SK-N-SH (cell line): ENCODE measurements around the gene POLN. TPM values are rescaled to one million over a fixed set of nuclear protein-coding genes. Genes with fewer than 3 reads are reported as not detected.

Experiments
- CTCF ChIA-PET: fragments of 300-600, 350-600 bp; formaldehyde crosslinking; extraction: SDS; loops from one replicate; lab custom pipeline; 2021; lab: Yijun Ruan, JAX
- POLR2A ChIA-PET: fragments of 350-600 bp; sonication (Branson Sonifier 250); formaldehyde crosslinking; extraction: SDS; loops from one replicate; lab custom pipeline; 2020; ENCODE audit warnings: antibody characterized with exemption, inconsistent platforms; lab: Yijun Ruan, JAX
- DNase-seq: peaks from one replicate; pipeline ENCODE4 v3.0.0; 2012
- H2AFZ ChIP-seq: fragments of 200-600 bp; sonication (generic); 2 replicates; pipeline ENCODE4 v1.8.1; 2016; ENCODE audit warnings: antibody characterized with exemption, mild to moderate bottlenecking, low read depth
- H3F3A ChIP-seq: fragments of 200-600 bp; sonication (generic); replicated peaks from 2 replicates; pipeline ENCODE3; 2016; ENCODE audit warnings: antibody characterized with exemption, mild to moderate bottlenecking; ENCODE audit not compliant: insufficient read depth
- H3K27ac ChIP-seq, 2 experiments: fragments of 200-500 bp in 1 of 2; fragments of 200-600 bp in 1 of 2; sonication (Bioruptor generic) in 1 of 2; sonication (generic), shearing (Covaris generic) in 1 of 2; 2 replicates each; pipeline versions ENCODE4 v1.5.1 to v1.6.1; 2014 to 2016; ENCODE audit warnings: low read depth in 2 of 2, inconsistent platforms in 1 of 2, low read length in 1 of 2, mild to moderate bottlenecking in 1 of 2, mixed read lengths in 1 of 2
- H3K27me3 ChIP-seq: fragments of 200-600 bp; sonication (generic), shearing (Covaris generic); 2 replicates; pipeline ENCODE4 v1.6.1; 2016; ENCODE audit warnings: mixed run types; ENCODE audit not compliant: insufficient read depth
- H3K36me3 ChIP-seq, 2 experiments: fragments of 200-500 bp in 1 of 2; fragments of 200-600 bp in 1 of 2; sonication (Bioruptor generic) in 1 of 2; sonication (generic) in 1 of 2; replicated peaks in 1 of 2; 2 replicates each; pipeline versions ENCODE3 to v1.5.1; 2014 to 2016; ENCODE audit warnings: low read length in 1 of 2, mild to moderate bottlenecking in 1 of 2; ENCODE audit not compliant: insufficient read depth in 2 of 2, control insufficient read depth in 1 of 2
- H3K4me1 ChIP-seq, 2 experiments: fragments of 200-500 bp in 1 of 2; fragments of 200-600 bp in 1 of 2; sonication (Bioruptor generic) in 1 of 2; sonication (generic), shearing (Covaris generic) in 1 of 2; 2 replicates each; pipeline versions ENCODE4 v1.5.1 to v1.6.1; 2014 to 2016; ENCODE audit warnings: low read depth in 1 of 2, low read length in 1 of 2, mixed run types in 1 of 2; ENCODE audit not compliant: insufficient read depth in 2 of 2, control insufficient read depth in 1 of 2
- H3K4me2 ChIP-seq: fragments of 200-600 bp; sonication (generic), shearing (Covaris generic); 2 replicates; pipeline ENCODE4 v1.6.1; 2017; ENCODE audit warnings: mixed run types
- H3K4me3 ChIP-seq, 2 experiments: fragments of 200-500 bp in 1 of 2; fragments of 200-600 bp in 1 of 2; sonication (Bioruptor generic) in 1 of 2; sonication (generic), shearing (Covaris generic) in 1 of 2; 2 replicates each; pipeline versions ENCODE4 v1.5.1 to v1.8.1; 2014 to 2016; ENCODE audit warnings: low read depth in 2 of 2, inconsistent platforms in 1 of 2, low read length in 1 of 2, mild to moderate bottlenecking in 1 of 2, mixed read lengths in 1 of 2, moderate library complexity in 1 of 2
- H3K79me2 ChIP-seq: fragments of 200-600 bp; sonication (generic); 2 replicates; pipeline ENCODE4 v1.8.1; 2017; ENCODE audit warnings: mild to moderate bottlenecking; ENCODE audit not compliant: insufficient read depth
- H3K9ac ChIP-seq: fragments of 200-600 bp; sonication (generic); 2 replicates; pipeline ENCODE4 v1.6.1; 2017; ENCODE audit warnings: mixed run types
- H3K9me2 ChIP-seq: fragments of 200-600 bp; sonication (generic); 2 replicates; pipeline ENCODE4 v1.6.1; 2017; ENCODE audit warnings: mixed run types
- H3K9me3 ChIP-seq: fragments of 200-600 bp; sonication (generic); 2 replicates; pipeline ENCODE4 v1.6.1; 2017; ENCODE audit warnings: mixed run types, mild to moderate bottlenecking, moderate library complexity
- H4K20me1 ChIP-seq: fragments of 200-600 bp; sonication (generic); 2 replicates; pipeline ENCODE4 v1.6.1; 2017; ENCODE audit warnings: mild to moderate bottlenecking, mixed run types; ENCODE audit not compliant: insufficient read depth
- ELF1 ChIP-seq: IDR thresholded peaks from 2 replicates; pipeline ENCODE4 v1.4.0; 2012
- FOXJ3 ChIP-seq: sonication (generic); formaldehyde crosslinking; IDR thresholded peaks from 2 replicates; pipeline ENCODE4 v1.5.1; 2020; ENCODE audit warnings: mild to moderate bottlenecking, missing genetic modification reagents
- FOXM1 ChIP-seq: IDR thresholded peaks from 2 replicates; pipeline ENCODE4 v1.4.0; 2012; ENCODE audit warnings: low read depth, mild to moderate bottlenecking
- GABPA ChIP-seq: IDR thresholded peaks from 2 replicates; pipeline ENCODE4 v1.4.0; 2012; ENCODE audit warnings: low read depth, mild to moderate bottlenecking
- GATA2 ChIP-seq: sonication (generic); formaldehyde crosslinking; IDR thresholded peaks from 2 replicates; pipeline ENCODE4 v1.5.0; 2020; ENCODE audit warnings: mild to moderate bottlenecking, missing genetic modification reagents
- IRF3 ChIP-seq: fragments of 150-350 bp; IDR thresholded peaks from 2 replicates; pipeline ENCODE4 v1.6.1; 2016; ENCODE audit warnings: mild to moderate bottlenecking, low read depth, low read length
- JUND ChIP-seq: IDR thresholded peaks from 2 replicates; pipeline ENCODE4 v1.4.0; 2012
- MEF2A ChIP-seq: IDR thresholded peaks from 2 replicates; pipeline ENCODE4 v1.4.0; 2012; ENCODE audit warnings: low read depth, borderline replicate concordance
- MXI1 ChIP-seq: IDR thresholded peaks from 2 replicates; pipeline ENCODE4 v1.6.1; 2012; ENCODE audit warnings: mild to moderate bottlenecking, low read depth, low read length, improper control_type of control experiment
- NFIC ChIP-seq: IDR thresholded peaks from 2 replicates; pipeline ENCODE4 v1.4.0; 2012; ENCODE audit warnings: borderline replicate concordance
- PBX3 ChIP-seq: IDR thresholded peaks from 2 replicates; pipeline ENCODE4; 2012
- POLR2AphosphoS5 ChIP-seq: IDR thresholded peaks from 2 replicates; pipeline ENCODE4 v1.6.1; 2012; ENCODE audit warnings: low read depth, low read length
- RAD21 ChIP-seq: IDR thresholded peaks from 2 replicates; pipeline ENCODE4 v1.6.1; 2012; ENCODE audit warnings: mild to moderate bottlenecking, low read length
- RCOR1 ChIP-seq: fragments of 150-350 bp; IDR thresholded peaks from 2 replicates; pipeline ENCODE4 v1.6.1; 2017; ENCODE audit warnings: antibody characterized with exemption, low read length
- SIN3A ChIP-seq: IDR thresholded peaks from 2 replicates; pipeline ENCODE4 v1.6.1; 2012; ENCODE audit warnings: low read depth, mild to moderate bottlenecking, low read length, moderate library complexity, borderline replicate concordance
- SMC3 ChIP-seq: IDR thresholded peaks from 2 replicates; pipeline ENCODE4 v1.6.1; 2012; ENCODE audit warnings: low read depth, low read length, improper control_type of control experiment
- TAF1 ChIP-seq: IDR thresholded peaks from 2 replicates; pipeline ENCODE4 v1.6.1; 2012; ENCODE audit warnings: low read depth, mild to moderate bottlenecking, low read length, moderate library complexity, borderline replicate concordance
- USF1 ChIP-seq: IDR thresholded peaks from 2 replicates; pipeline ENCODE4 v1.4.0; 2012; ENCODE audit warnings: low read depth, borderline replicate concordance
- YY1 ChIP-seq: IDR thresholded peaks from 2 replicates; pipeline ENCODE4 v1.4.0; 2012; ENCODE audit warnings: low read depth, mild to moderate bottlenecking
- WGBS: methylation state at CpG from one replicate; pipeline ENCODE4 v1.1.6; 2017; ENCODE audit warnings: low lambda C conversion rate; 5-methylcytosine and 5-hydroxymethylcytosine counted together
- polyA plus RNA-seq, 3 experiments: library from polyadenylated mRNA; depleted of rRNA; stranded (reverse); fragments of >200 nt; gene quantifications; 2 replicates each; pipeline ENCODE4 v1.2.3, GENCODE V29; 2012
- TF ChIP-seq, protein P1 (sequence below): fragments of 150-350 bp; IDR thresholded peaks from 2 replicates; pipeline ENCODE4 v1.6.1; 2017; ENCODE audit warnings: antibody characterized with exemption, low read length, low read depth, borderline replicate concordance
- TF ChIP-seq, protein P2 (sequence below): IDR thresholded peaks from 2 replicates; pipeline ENCODE4 v1.4.0; 2012; ENCODE audit warnings: low read depth

The POLN gene
- polyA plus RNA-seq, 1 of the 3 experiments (the other 2 are of a cell fraction) = 0.67 TPM

GRCh38 chr4:2248044-2248780, 6.3 kb upstream of the POLN start:
- ChIA-PET POLR2A (no interaction called here), CTCF (interaction anchor here (1.4 kb wide), 1 partner anchor 28 kb away, joined by 3 read pairs; no protein-coding TSS in a partner anchor)
- TF ChIP-seq JUND = no peak
- no peak for TF ChIP-seq MEF2A
- TF ChIP-seq ELF1 = no peak
- TF ChIP-seq TAF1 = no peak
- TF ChIP-seq, protein P1, sequence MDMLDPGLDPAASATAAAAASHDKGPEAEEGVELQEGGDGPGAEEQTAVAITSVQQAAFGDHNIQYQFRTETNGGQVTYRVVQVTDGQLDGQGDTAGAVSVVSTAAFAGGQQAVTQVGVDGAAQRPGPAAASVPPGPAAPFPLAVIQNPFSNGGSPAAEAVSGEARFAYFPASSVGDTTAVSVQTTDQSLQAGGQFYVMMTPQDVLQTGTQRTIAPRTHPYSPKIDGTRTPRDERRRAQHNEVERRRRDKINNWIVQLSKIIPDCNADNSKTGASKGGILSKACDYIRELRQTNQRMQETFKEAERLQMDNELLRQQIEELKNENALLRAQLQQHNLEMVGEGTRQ = no peak
- TF ChIP-seq NFIC = no peak
- TF ChIP-seq SIN3A = no peak
- no peak for TF ChIP-seq GATA2 (CRISPR knock-in tag)
- no peak for TF ChIP-seq FOXJ3 (CRISPR knock-in tag)
- TF ChIP-seq, protein P2, sequence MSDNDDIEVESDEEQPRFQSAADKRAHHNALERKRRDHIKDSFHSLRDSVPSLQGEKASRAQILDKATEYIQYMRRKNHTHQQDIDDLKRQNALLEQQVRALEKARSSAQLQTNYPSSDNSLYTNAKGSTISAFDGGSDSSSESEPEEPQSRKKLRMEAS = no peak
- Histone ChIP-seq H3K9ac (no peak overlapping the region), H3F3A (peaks cover 10% of the 10 kb centered on the region), H2AFZ (no peak overlapping the region), H3K36me3 (peaks cover 0 to 45% of the 10 kb centered on the region in 2 experiments), H4K20me1 (0 out of 2 replicates have a peak, but pooled peaks cover 5% of the 10 kb centered on the region), H3K79me2 (no peaks in the 10 kb centered on the region), H3K27me3 (no peaks in the 10 kb centered on the region), H3K27ac (no peak overlapping the region), H3K9me2 (no peaks in the 10 kb centered on the region), H3K9me3 (no peaks in the 10 kb centered on the region), H3K4me3 (no peak overlapping the region), H3K4me1 (no peaks in the 10 kb centered on the region; a peak in 2 of 4 replicates), H3K4me2 (no peak overlapping the region)
- WGBS = 87% methylated on average over 14 of the region's 21 CpGs
- peak; percentile 24 for DNase-seq

DNA sequence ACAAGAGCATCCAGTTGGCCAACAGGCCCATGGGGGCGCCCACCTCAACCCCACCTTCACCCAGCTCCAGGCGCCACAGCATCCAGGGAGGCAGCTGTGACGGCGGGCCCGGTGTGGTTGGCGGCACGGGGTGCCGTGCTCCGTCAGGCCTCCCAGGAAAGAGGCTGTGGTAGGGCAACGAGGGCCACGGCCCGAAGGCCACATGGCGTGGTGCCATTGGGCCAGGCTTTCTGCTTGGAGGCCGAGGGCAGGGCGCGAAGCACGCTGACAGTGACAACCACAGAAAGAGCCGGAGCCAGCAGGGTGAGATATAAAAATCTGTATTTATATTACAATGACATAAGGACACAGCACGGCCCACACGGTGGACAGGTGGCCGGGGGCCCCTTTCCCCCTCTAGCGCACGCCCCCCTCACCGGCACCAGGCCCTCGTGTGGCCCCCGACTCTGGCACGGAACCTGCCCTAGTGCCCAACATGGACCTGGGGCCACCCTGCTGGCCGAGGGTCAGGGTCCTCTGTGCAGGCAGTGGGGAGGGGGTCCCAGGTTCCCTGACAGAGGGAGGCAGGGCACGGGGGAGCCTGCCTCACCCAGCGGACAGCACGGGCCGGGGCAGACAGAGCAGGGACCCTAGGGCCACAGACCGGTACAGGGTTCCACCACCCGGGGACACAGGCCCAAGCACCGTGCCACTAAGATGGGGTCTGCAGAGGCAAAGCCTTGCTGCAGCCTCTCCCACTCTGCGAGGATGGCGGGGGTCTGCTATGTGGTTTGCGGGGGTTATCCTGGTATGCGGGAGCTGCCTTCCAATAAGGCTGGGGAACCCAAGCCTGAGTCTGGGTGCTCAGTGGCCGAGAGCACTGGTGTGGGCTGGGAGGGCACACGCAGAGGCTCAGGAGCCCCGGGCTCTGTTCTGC, 5.5 kb upstream of the POLN start:
- no peak overlapping the region for H3K4me3 ChIP-seq
- no peak overlapping the region for H3K9ac ChIP-seq
- 97% methylated on average over 21 of the region's 42 CpGs for WGBS
- ChIA-PET POLR2A (no interaction called here), CTCF (no interaction called here)
- H2AFZ ChIP-seq = no peak overlapping the region
- no peaks in the 10 kb centered on the region for H3K9me2 ChIP-seq
- H3F3A ChIP-seq = peaks cover 10% of the 10 kb centered on the region
- H3K36me3 ChIP-seq = peaks cover 0 to 41% of the 10 kb centered on the region in 2 experiments
- no peaks in the 10 kb centered on the region for H3K9me3 ChIP-seq
- no peaks in the 10 kb centered on the region for H4K20me1 ChIP-seq
- peak; percentile 31 for DNase-seq
- peaks cover 0 to under 1% of the 10 kb centered on the region in 2 experiments; a peak in 2 of 4 replicates for H3K4me1 ChIP-seq
- H3K4me2 ChIP-seq = no peak overlapping the region
- no peak overlapping the region for H3K27ac ChIP-seq
- H3K27me3 ChIP-seq = no peaks in the 10 kb centered on the region
- H3K79me2 ChIP-seq = no peaks in the 10 kb centered on the region
- TF ChIP-seq NFIC (no peak), RCOR1 (no peak), IRF3 (no peak), USF1 (no peak), MEF2A (no peak), PBX3 (no peak), GATA2 (CRISPR knock-in tag) (no peak), YY1 (no peak), GABPA (no peak), FOXM1 (no peak), MXI1 (no peak), SMC3 (no peak), FOXJ3 (CRISPR knock-in tag) (no peak), JUND (no peak), RAD21 (no peak), POLR2AphosphoS5 (no peak)
- TF ChIP-seq, protein P1 = no peak
